ENCODE results near the gene CD200.

DNA sequence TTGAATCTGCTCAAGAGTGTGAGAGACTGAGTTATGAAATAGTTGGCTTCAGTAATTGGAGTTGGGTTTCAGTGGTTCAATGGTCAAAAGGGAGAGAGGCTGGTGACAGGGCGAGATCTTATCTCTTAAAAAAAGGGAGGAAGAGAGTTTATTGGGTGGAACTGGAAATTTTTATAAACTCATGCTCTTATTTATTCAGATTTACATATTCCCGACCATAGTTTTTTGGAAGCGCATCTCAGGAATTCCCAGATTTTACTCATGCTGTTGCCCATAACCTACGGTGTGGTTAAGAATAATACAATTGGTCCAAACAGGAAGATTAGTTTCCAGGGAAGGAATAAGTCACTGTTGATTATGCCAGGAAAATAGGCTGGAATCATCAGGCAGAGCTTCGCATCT is 41.4 kb downstream of the CD200 start:
- TF ChIP-seq, protein P1, sequence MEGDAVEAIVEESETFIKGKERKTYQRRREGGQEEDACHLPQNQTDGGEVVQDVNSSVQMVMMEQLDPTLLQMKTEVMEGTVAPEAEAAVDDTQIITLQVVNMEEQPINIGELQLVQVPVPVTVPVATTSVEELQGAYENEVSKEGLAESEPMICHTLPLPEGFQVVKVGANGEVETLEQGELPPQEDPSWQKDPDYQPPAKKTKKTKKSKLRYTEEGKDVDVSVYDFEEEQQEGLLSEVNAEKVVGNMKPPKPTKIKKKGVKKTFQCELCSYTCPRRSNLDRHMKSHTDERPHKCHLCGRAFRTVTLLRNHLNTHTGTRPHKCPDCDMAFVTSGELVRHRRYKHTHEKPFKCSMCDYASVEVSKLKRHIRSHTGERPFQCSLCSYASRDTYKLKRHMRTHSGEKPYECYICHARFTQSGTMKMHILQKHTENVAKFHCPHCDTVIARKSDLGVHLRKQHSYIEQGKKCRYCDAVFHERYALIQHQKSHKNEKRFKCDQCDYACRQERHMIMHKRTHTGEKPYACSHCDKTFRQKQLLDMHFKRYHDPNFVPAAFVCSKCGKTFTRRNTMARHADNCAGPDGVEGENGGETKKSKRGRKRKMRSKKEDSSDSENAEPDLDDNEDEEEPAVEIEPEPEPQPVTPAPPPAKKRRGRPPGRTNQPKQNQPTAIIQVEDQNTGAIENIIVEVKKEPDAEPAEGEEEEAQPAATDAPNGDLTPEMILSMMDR (conservative IDR thresholded peaks at IDR 0.05 in 1 of 2, IDR thresholded peaks at IDR 0.05 in 1 of 2; ENCODE audit: extremely low read depth in 1 of 2, insufficient read depth in 1 of 2, low read depth in 1 of 2, low read length in 2 of 2): no peak
- no peak for TF ChIP-seq EZH2 (IDR thresholded peaks at IDR 0.05; ENCODE audit: borderline replicate concordance, low read length)
